C4-2B (cell line): ENCODE data around the gene FBXO31.

Source experiments
- CTCF ChIP-seq: fragments of 450-650 bp; conservative IDR thresholded peaks from 2 replicates; pipeline ENCODE4 v1.5.1; 2017; ENCODE audit warnings: mild to moderate bottlenecking
- ZFX ChIP-seq: fragments of 450-650 bp; IDR thresholded peaks from 2 replicates; pipeline ENCODE4 v1.6.1; 2017

DNA sequence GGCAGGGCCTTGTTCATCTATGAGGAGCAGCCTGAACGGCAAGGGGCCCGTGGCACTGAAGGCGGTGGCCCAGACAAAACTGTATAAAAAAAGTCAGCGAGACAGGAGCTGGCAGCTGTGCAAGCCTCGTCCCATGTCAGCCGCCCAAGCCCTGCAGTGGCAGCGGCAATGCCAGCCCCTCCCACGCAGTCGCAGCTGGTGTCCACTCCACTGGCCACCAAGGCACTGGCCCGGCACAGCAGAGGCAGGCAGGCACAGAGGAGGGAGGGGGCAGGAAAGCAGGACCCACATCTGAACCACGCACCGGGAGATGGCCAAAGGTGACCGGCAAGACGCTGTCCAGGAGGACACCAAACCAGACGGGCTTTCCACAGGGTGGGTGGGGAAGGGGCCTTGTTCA, 50.5 kb downstream of the FBXO31 start:
- no peak for TF ChIP-seq CTCF
- no peak for TF ChIP-seq ZFX
